KOPT-K1 (cell line): ENCODE data around the gene PAQR8.

ENCODE experiments used
- H3K27ac ChIP-seq: fragments of 200-600 bp; sonication (generic); 2 replicates; pipeline ENCODE4 v1.5.1; 2016; ENCODE audit warnings: antibody characterized with exemption, mild to moderate bottlenecking, low read depth, low read length; ENCODE audit not compliant: poor library complexity, severe bottlenecking
- H3K36me3 ChIP-seq: fragments of 200-600 bp; sonication (generic); 2 replicates; pipeline ENCODE4 v1.5.1; 2017; ENCODE audit warnings: antibody characterized with exemption, mild to moderate bottlenecking, low read length, moderate library complexity; ENCODE audit not compliant: insufficient read depth
- H3K9me3 ChIP-seq: fragments of 200-600 bp; sonication (generic); 2 replicates; pipeline ENCODE4 v1.5.1; 2017; ENCODE audit warnings: antibody characterized with exemption, low read length, mild to moderate bottlenecking; ENCODE audit not compliant: insufficient read depth, poor library complexity, severe bottlenecking

PAQR8 gene

GRCh38 chr6:52403627-52404026 lies 41.7 kb downstream of the PAQR8 start:
- H3K9me3 ChIP-seq = no peaks in the 10 kb centered on the region
- 0 out of 2 replicates have a peak, but pooled peaks cover 5% of the 10 kb centered on the region for H3K36me3 ChIP-seq
- no peak overlapping the region for H3K27ac ChIP-seq

DNA sequence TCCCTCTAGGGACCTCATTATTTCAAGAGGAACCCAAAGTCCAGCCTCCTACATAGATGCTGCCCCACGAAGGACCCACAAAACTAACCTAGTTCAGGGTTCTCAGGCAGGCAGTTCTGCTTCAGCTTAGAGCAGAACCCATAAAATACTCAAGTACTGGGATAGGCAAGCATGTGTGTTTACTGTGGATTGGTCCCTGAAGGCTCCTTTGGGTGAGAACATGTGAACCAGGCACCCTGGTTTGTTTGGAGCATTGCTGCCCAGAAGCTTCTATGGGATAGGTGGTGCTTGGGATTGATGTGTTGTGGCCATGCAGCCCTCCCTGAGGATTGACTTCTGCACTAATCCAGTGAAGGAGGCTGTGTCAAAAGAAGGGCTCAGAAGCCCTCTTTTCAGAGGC lies 43.3 kb downstream of the PAQR8 start:
- Histone ChIP-seq H3K27ac (no peak overlapping the region), H3K36me3 (0 out of 2 replicates have a peak, but pooled peaks cover 5% of the 10 kb centered on the region)

GRCh38 chr6:52407467-52407866 lies 45.5 kb downstream of the PAQR8 start:
- H3K36me3 ChIP-seq = 0 out of 2 replicates have a peak, but pooled peaks cover 5% of the 10 kb centered on the region
- H3K27ac ChIP-seq = no peak overlapping the region
- H3K9me3 ChIP-seq = no peaks in the 10 kb centered on the region

More for the DNA sequence above, 43.3 kb downstream of the PAQR8 start:
- no peaks in the 10 kb centered on the region for H3K9me3 ChIP-seq

DNA sequence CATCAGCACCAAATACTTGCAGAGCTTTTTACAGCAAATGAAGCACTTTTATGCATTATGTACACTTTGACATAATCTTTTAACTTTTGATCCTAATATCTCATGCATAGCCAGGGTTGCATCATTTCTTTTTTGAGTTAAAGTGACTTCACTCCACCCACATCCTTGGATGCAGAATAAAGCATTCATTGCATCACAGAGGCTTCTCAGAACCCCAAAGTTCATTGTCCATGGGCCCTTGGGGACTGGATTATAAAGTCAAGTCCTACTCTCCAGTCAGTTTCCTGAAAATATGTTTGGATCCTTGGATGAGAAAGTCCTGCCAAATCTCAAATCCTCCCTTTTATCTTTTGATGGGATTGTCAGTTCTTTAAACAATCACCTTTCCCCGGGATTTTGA lies 47.5 kb downstream of the PAQR8 start:
- no peaks in the 10 kb centered on the region for H3K9me3 ChIP-seq
- H3K36me3 ChIP-seq = no peaks in the 10 kb centered on the region
- H3K27ac ChIP-seq = no peak overlapping the region

DNA sequence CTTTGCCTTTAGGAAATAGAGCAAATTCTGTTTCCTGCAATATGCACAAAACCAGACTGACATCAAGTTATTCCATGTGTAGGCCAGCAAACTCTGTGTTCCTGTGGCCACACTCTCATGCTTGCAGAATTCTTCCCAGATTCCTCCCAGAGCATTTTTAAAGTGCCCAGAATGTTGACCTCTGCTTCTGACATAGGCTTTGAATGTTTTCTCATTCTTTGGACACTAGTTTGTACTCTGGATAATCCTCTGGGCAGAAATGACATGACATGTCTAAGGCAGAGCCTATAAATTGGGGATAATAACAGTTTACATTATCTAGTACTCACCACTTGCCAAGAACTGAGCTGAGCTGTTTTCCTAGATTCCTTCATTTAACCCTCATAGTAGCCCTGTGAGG lies 49.0 kb downstream of the PAQR8 start:
- Histone ChIP-seq H3K9me3 (no peaks in the 10 kb centered on the region), H3K36me3 (no peaks in the 10 kb centered on the region), H3K27ac (no peak overlapping the region)

DNA sequence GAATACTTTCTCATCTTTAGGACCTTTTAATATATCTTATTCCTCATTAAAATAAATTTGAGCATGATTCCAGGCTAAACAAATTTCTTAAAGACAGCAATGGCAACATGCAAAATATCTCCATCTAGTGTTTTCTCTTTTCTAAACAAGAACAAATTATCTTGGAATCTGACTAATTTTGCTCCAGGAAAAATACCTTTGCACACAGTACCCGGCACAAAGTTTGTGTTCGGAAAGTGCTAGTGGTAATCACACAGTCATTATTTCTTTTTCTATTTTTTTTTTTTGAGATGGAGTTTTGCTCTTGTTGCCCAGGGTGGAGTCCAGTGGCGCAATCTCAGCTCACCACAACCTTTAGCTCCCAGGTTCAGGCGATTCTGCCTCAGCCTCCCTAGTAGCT lies 50.0 kb downstream of the PAQR8 start:
- Histone ChIP-seq H3K9me3 (no peaks in the 10 kb centered on the region), H3K36me3 (no peaks in the 10 kb centered on the region), H3K27ac (no peak overlapping the region)

DNA sequence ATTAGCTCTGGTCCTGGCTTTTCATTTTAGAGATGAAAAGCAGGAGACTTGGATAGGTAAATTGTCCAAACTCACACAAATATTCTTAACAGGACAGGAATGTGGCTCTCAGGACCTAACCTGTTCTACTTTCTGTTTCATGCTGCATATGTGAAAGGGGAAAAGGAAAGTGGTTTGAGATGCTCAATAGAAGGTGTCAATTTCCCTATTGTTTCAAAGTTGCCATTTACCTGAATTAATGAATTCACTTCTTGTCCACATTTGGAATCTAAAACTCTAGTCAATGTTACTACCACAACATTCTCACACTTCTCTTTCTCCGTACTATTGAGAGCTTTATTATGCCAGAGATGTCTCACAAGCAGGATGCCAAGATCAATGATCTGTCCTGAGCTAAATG lies 53.4 kb downstream of the PAQR8 start:
- H3K9me3 ChIP-seq = no peaks in the 10 kb centered on the region
- no peaks in the 10 kb centered on the region for H3K36me3 ChIP-seq
- no peak overlapping the region for H3K27ac ChIP-seq

- Histone ChIP-seq H3K9me3 (no peaks in the 10 kb centered on the region), H3K36me3 (no peaks in the 10 kb centered on the region), H3K27ac (no peak overlapping the region)
Measured at GRCh38 chr6:52415917-52416628, 54.1 kb downstream of the PAQR8 start.

GRCh38 chr6:52416629-52417151 lies 54.7 kb downstream of the PAQR8 start:
- no peak overlapping the region for H3K27ac ChIP-seq
- H3K36me3 ChIP-seq = no peaks in the 10 kb centered on the region
- H3K9me3 ChIP-seq = no peaks in the 10 kb centered on the region

DNA sequence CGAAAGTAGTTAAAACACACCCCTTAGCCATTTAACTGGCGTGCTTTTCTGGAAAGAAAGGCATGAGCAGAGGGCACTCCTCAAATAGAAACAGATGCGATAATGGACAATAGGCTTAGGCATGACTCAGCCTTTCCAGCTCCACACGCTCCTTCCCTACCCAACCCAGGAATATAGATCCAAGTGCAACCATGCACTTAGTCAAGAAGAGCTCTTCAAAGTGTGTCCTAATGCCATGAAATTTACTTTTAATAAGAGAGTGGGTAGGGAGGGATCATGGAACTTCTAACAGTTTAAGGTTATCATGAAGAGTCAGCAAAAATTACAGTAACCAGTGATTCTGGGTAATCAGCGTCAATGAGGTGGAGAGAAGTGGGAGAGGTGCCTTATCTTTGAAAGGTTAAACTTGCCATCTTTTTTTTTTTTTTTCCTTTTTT lies 55.7 kb downstream of the PAQR8 start:
- Histone ChIP-seq H3K36me3 (no peaks in the 10 kb centered on the region), H3K9me3 (no peaks in the 10 kb centered on the region), H3K27ac (no peak overlapping the region)

GRCh38 chr6:52418606-52419005 lies 56.7 kb downstream of the PAQR8 start:
- H3K9me3 ChIP-seq = no peaks in the 10 kb centered on the region
- no peak overlapping the region for H3K27ac ChIP-seq
- no peaks in the 10 kb centered on the region for H3K36me3 ChIP-seq

DNA sequence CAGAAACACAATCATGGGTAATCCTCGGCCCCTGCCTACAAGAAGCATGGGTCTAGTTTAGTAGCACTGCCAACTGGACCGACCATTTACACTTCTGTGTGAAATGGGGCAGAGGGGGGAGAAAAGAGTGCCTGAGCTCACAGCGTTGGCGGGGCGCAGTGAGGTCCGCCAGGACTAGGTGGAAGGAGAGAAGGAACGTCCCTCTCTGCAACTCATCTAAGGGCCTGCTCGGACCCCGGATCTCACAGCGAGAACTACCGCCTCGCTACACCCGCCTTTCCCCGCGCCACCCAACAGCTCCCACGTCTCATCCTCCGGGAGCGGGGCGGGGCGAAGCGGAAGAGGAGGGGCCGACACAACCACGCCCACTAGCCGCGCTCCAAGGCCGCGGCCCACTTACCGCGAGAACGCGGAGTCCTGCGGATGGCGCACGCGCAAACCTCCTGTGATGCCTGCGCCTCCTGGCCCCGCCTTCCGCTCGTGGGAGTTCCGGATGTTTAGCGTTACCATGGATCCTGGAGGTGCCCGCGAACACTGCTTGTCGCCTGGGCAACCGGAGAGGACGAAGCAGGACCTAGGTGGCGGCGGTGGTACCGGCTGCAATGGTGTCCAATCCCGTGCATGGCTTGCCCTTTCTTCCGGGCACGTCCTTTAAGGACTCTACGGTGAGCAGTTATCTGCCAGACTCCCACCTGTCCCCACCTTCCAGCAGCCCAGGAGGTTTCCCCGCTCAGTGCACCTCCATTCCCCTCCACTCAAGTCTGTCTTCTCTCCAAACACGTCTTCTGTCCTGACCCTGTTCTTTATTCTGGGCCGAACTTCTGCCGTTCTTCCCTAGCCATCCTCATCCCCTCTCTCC lies 58.1 kb downstream of the PAQR8 start, which contains the start of gene EFHC1:
TSS of gene EFHC1 (plus strand) at position 534 of the 859 bp plus-strand sequence. CDS start at position 603, 69 bp downstream.
- no peaks in the 10 kb centered on the region for H3K9me3 ChIP-seq
- H3K27ac ChIP-seq = peak within 1 kb of the TSS; percentile 79

GRCh38 chr6:52420668-52421358 lies 58.9 kb downstream of the PAQR8 start:
- Histone ChIP-seq H3K36me3 (no peaks in the 10 kb centered on the region), H3K27ac (peak overlapping the region; percentile 79)

More for the DNA sequence above, 58.1 kb downstream of the PAQR8 start, which contains the start of gene EFHC1:
- H3K36me3 ChIP-seq = no peaks in the 10 kb centered on the region

GRCh38 chr6:52422156-52422555 lies 60.2 kb downstream of the PAQR8 start:
- Histone ChIP-seq H3K9me3 (no peaks in the 10 kb centered on the region), H3K27ac (no peak overlapping the region), H3K36me3 (no peaks in the 10 kb centered on the region)

More at GRCh38 chr6:52420668-52421358, 58.9 kb downstream of the PAQR8 start:
- no peaks in the 10 kb centered on the region for H3K9me3 ChIP-seq

DNA sequence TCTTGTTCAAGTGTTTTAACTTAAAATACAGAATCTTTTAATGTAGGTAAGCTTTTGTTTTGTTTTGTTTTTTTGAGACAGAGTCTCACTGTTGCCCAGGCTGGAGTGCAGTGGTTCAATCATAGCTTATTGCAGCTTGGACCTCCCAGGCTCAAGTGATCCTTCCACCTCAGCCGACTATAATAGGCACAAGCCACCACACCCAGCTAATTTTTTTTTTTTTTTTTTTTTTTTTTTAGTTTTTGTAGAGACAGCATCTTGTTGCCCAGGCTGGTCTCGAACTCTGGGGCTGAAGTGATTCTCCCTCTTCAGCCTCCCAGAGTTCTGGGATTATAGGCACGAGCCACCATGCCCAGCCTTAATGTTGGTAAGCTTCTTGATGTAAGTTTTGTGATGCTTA lies 61.5 kb downstream of the PAQR8 start:
- no peaks in the 10 kb centered on the region for H3K9me3 ChIP-seq
- H3K27ac ChIP-seq = no peak overlapping the region
- no peaks in the 10 kb centered on the region for H3K36me3 ChIP-seq
